Measurements from ENCODE around the gene DIO2. TPM values are rescaled to one million over a fixed set of nuclear protein-coding genes. Genes with fewer than 3 reads are reported as not detected.

Gene DIO2
- total RNA-seq, result 2.4 TPM

- peak; percentile 81 for ATAC-seq
- peak; percentile 62 for DNase-seq (ENCODE audit: low spot score)
- intact Hi-C loops (cut with DNase I), result no loop called here
Observed at GRCh38 chr14:80211153-80212022, at the start of gene DIO2. Gene DIO2 (minus strand): TSS chr14:80211504. CDS start chr14:80211472, 32 bp downstream.

DNA sequence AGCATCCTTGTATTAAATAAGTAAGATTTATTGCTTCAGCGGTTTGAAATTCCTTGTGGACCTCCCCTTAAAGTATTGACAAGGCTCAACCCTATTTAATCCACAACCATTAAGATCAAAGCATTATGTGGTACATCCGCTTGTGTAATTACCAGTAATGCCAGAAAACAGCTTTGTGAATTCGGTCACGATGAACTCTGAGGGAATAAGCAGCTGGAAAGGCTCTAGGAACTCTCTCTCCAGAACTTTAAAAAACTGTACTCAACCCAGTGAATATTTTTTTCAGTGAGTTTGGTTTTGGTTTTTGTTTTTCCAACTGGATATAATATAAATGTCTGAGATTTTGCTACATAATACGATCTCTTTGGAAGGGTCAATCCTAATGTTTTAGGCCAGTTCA, 49.3 kb upstream of the DIO2 start:
- ATAC-seq, result peak; percentile 83
- intact Hi-C loops (cut with DNase I), result no loop called here

DNA sequence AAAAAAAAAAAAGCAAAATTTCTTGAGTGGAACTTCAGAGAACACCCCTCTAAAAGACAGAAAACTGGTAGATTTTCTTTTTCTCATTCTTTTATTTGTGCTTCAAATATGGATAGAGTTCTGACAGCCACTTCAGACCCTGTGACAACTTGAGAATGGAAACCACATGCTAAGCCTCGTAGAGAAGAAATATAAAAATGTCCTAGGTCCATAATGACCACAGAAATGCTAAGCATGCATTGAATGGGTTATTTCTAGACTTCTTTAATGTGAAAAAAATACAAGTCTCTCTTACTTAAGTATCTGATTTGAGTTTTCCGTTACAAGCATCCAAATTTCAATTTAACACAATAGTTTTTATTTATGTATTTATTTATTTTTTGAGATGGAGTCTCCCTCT, 28.3 kb upstream of the DIO2 start:
- DNase-seq (ENCODE audit: low spot score), result no peak
- intact Hi-C loops (cut with DNase I), result no loop called here
- ATAC-seq, result no peak

More for the DNA sequence above, 49.3 kb upstream of the DIO2 start:
- no peak for DNase-seq (ENCODE audit: low spot score)

DNA sequence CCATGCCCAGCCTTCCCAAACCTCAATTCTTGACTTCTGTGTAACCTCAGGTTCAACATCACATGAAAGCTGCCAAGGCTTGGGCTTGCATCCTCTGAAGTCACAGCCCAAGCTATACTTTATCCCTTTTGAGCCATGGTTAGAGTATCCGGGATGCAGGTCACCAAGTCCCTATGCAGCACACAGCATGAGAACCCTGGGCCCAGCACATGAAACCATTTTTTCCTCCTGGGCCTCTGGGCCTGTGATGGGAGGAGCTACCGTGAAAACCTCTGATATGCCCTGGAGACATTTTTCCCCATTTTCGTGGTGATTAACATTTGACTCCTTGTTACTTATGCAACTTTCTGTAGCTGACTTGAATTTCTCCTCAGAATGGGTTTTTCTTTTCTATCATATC, 25.8 kb upstream of the DIO2 start:
- intact Hi-C loops (cut with DNase I), result no loop called here
- DNase-seq (ENCODE audit: low spot score), result no peak
- ATAC-seq, result no peak

DNA sequence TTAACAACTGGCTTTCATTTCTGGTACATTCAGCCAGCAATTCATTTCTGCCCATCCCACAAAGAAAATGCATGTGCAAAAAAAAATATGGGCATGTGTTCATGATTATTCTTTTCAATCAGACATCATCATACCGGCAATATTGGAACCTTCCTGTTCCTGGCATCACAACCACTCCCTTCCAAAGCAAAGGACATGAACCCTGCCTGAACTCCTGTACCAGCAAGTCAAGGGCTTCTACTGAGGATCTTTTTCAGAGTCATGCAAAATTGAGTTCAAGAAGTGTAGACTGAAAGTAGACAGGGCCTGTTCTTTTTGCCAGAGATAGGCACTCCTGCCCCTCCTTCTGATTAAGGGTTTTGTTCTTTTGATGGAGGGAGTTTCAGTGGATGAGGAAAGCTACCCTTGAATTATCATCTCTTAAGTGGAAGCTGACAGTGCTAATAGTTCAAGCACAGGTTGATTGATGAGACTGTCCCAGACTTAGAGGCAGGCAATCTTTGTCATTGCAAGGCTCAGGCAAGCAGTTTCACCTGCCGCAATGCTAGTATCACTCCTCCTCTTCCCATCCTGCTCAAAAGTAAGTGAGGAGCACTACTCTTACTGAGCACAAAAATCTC, 22.3 kb upstream of the DIO2 start:
- no peak for DNase-seq (ENCODE audit: low spot score)
- intact Hi-C loops (cut with DNase I), result no loop called here
- no peak for ATAC-seq

DNA sequence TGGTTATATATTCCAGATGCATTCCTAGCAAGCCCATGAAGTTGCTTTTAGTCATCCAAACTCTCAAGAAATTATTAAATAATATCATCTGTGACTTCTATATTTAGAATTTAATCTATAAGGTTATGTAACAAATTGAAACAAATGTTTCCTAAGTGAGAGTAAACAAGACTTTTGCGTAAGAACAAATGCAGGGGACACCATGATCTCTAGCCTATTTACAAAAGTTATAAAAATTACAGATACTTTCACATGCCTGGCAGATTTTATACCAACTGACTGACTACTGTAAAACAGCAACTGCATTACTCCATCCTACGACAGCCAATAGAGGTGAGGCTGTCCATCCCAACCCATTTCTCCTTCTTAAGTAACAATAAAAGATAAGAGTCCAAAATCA, 20.4 kb upstream of the DIO2 start:
- DNase-seq (ENCODE audit: low spot score) (no peak), ATAC-seq (no peak)
- intact Hi-C loops (cut with DNase I), result no loop called here

- intact Hi-C loops (cut with DNase I), result no loop called here
- no peak for DNase-seq (ENCODE audit: low spot score)
- ATAC-seq, result no peak
Observed at GRCh38 chr14:80223696-80224465, 12.6 kb upstream of the DIO2 start.

GRCh38 chr14:80216818-80217217, 5.5 kb upstream of the DIO2 start:
- ATAC-seq (peak; percentile 39), DNase-seq (ENCODE audit: low spot score) (no peak)
- intact Hi-C loops (cut with DNase I), result no loop called here

GRCh38 chr14:80215756-80216581, 4.7 kb upstream of the DIO2 start:
- ATAC-seq (peak; percentile 86), DNase-seq (ENCODE audit: low spot score) (peak; percentile 67)
- intact Hi-C loops (cut with DNase I), result no loop called here

DNA sequence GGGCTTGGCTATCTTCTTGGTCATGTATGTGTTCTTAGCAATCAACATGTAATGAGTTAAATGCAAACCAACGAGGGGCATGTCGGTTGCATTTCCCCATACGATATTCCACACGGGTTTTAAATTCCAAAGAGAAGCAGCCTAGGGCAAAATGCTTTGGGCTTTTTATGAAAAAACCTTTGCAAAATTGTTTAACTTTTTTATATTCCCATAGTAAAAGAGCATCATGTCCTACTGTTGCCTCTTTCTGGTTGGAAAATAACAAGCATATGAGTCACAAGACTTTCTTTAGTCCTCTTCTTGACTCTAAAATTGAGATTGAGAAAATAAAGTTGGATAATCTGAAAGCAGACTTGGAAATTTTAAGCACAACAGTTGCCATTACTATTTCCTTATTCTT, 3.8 kb upstream of the DIO2 start:
- DNase-seq (ENCODE audit: low spot score) (no peak), ATAC-seq (no peak)
- intact Hi-C loops (cut with DNase I), result no loop called here

GRCh38 chr14:80213602-80214001, 2.3 kb upstream of the DIO2 start:
- DNase-seq (ENCODE audit: low spot score), result no peak
- peak; percentile 42 for ATAC-seq
- intact Hi-C loops (cut with DNase I), result no loop called here

DNA sequence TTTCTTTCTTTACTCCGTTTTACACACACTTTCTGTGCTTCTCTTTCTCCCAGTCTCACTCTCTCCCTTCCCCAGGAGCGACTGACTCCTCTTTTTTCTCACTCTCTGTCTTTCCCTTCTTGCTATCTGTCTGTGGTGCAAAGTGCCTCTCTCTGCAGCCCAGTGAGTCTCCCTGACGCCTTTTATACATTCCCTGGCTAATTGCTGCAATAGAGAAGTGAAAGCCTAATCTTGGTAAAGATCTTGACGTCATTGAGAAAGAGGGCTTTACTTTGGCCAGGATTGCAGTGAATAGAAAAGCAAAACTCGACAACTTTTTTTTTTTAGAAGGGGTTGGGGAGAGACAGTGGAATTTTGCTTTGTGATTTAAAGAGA, 706 bp upstream of the DIO2 start:
- peak; percentile 18 for ATAC-seq
- DNase-seq (ENCODE audit: low spot score), result no peak
- intact Hi-C loops (cut with DNase I), result no loop called here

- DNase-seq (ENCODE audit: low spot score) (no peak), ATAC-seq (no peak)
- intact Hi-C loops (cut with DNase I), result no loop called here
Observed at GRCh38 chr14:80208461-80208860, 2.8 kb downstream of the DIO2 start.

DNA sequence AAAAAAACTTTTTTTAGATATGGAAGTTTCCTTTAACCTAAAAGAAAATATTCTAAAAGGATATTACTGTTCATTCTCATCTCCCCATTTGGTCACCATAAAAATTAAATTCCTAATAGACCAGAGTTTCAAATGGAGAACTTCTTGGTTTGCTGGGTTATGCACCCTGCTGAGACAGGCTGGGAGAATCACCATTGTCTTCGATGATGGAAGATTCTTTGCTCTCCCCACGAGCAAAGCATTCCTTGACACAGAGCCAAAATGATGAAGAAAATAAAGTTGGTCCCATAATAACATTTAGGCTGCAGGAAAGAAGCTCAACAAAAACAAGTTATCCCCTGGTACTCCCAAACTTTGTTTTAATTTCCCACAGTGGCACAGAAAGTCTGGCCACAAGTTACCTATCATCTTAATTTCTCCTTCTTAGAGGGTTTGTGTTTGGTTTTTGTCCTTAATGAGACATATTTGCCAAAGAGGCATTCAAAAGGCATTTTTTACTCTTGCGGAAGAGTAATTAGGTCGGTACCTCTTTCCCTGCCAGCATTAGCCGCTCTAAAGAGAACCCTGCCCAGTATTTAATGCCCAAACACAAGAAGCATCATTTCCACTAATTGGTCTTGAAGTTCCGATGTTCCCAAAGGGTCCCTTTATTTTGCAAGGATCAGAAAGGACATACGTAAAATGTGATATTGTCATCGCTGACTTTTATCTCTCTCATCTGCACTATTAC, 4.8 kb downstream of the DIO2 start:
- intact Hi-C loops (cut with DNase I), result no loop called here
- ATAC-seq (no peak), DNase-seq (ENCODE audit: low spot score) (no peak)

- DNase-seq (ENCODE audit: low spot score) (no peak), ATAC-seq (no peak)
- intact Hi-C loops (cut with DNase I), result no loop called here
Observed at GRCh38 chr14:80202888-80203562, 8.3 kb downstream of the DIO2 start.

DNA sequence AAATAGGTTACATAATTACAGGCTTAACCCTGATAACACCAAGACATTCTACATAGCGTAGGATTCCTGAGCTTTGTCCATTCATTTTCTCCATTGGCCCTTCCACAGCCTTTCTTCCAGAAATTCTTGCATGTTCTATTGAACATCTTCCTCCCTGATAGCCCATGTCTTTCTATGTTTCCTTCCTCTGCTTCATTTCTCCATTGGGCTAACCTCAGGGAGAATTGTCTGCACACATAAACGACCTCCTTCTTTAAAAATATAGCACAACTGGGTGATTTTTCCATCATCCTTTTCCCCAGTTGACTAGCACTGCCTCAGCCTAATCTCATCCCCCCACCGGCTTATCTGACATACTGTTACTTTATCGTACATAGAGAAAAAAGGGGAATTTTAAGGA, 11.2 kb downstream of the DIO2 start:
- DNase-seq (ENCODE audit: low spot score), result no peak
- intact Hi-C loops (cut with DNase I), result no loop called here
- ATAC-seq, result no peak

- no peak for ATAC-seq
- intact Hi-C loops (cut with DNase I), result no loop called here
- DNase-seq (ENCODE audit: low spot score), result no peak
Observed at GRCh38 chr14:80188571-80188970, 22.7 kb downstream of the DIO2 start.

DNA sequence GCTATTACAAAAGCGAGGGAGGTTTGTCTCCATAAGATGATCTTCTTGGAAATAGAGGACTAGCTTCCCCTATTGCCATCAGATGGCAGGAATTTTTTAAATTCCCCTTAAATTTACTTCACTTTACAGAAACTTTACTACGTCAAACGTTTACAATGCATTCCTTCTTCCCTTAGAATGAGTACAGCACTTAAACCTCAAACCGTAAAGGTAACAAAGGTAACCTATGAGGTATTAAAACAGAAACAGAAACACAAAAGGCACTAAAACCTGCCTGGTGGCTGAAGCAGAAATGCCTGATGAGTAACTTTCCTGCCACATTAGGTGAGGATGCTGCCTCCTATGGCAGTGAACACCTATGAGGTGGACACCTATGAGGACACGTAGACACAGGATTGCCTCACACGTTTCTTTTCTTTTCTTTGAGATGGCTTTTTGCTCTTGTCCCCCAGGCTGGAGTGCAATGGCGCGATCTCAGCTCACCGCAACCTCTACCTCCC, 25.0 kb downstream of the DIO2 start:
- intact Hi-C loops (cut with DNase I), result no loop called here
- ATAC-seq (no peak), DNase-seq (ENCODE audit: low spot score) (no peak)

Measured in sciatic nerve (tissue), 2 donors.